GM08714 (cell line): ENCODE results near the gene LRRC30.

Experiments
- H3K4me3 ChIP-seq: fragments of 200-500 bp; sonication (Bioruptor generic); 2 replicates; pipeline ENCODE4 v1.5.1; 2014; ENCODE audit warnings: mild to moderate bottlenecking, low read length, inconsistent platforms
- ZNF274 ChIP-seq: IDR thresholded peaks from 2 replicates; pipeline ENCODE4 v1.6.1; 2012; ENCODE audit warnings: mild to moderate bottlenecking, low read depth, low read length

LRRC30 gene

GRCh38 chr18:7224198-7224597 lies 6.7 kb upstream of the LRRC30 start:
- no peak for TF ChIP-seq ZNF274
- no peak overlapping the region for H3K4me3 ChIP-seq

GRCh38 chr18:7232218-7232617 lies 1.3 kb downstream of the LRRC30 start:
- H3K4me3 ChIP-seq = no peak overlapping the region
- no peak for TF ChIP-seq ZNF274

- TF ChIP-seq ZNF274 = no peak
- no peak overlapping the region for H3K4me3 ChIP-seq
These were observed 2.4 kb downstream of the LRRC30 start for GRCh38 chr18:7233134-7233810.

GRCh38 chr18:7234091-7234490 lies 3.2 kb downstream of the LRRC30 start:
- TF ChIP-seq ZNF274 = no peak
- no peak overlapping the region for H3K4me3 ChIP-seq

GRCh38 chr18:7234956-7235355 lies 4.1 kb downstream of the LRRC30 start:
- TF ChIP-seq ZNF274 = no peak
- no peak overlapping the region for H3K4me3 ChIP-seq

- H3K4me3 ChIP-seq = no peak overlapping the region
- TF ChIP-seq ZNF274 = no peak
These were observed 5.2 kb downstream of the LRRC30 start for GRCh38 chr18:7236072-7236471.

- TF ChIP-seq ZNF274 = no peak
- no peak overlapping the region for H3K4me3 ChIP-seq
These were observed 6.0 kb downstream of the LRRC30 start for GRCh38 chr18:7236933-7237332.

- TF ChIP-seq ZNF274 = no peak
- no peak overlapping the region for H3K4me3 ChIP-seq
These were observed 6.9 kb downstream of the LRRC30 start for GRCh38 chr18:7237673-7238272.

GRCh38 chr18:7242926-7243325 lies 12.0 kb downstream of the LRRC30 start:
- H3K4me3 ChIP-seq = no peak overlapping the region
- TF ChIP-seq ZNF274 = no peak

- no peak overlapping the region for H3K4me3 ChIP-seq
- TF ChIP-seq ZNF274 = no peak
These were observed 18.0 kb downstream of the LRRC30 start for GRCh38 chr18:7248877-7249276.

GRCh38 chr18:7254163-7254562 lies 23.3 kb downstream of the LRRC30 start:
- H3K4me3 ChIP-seq = no peak overlapping the region
- no peak for TF ChIP-seq ZNF274

- TF ChIP-seq ZNF274 = no peak
- H3K4me3 ChIP-seq = no peak overlapping the region
These were observed 24.2 kb downstream of the LRRC30 start for GRCh38 chr18:7255054-7255453.

- TF ChIP-seq ZNF274 = no peak
- H3K4me3 ChIP-seq = no peak overlapping the region
These were observed 24.8 kb downstream of the LRRC30 start for GRCh38 chr18:7255643-7256042.

- TF ChIP-seq ZNF274 = no peak
- H3K4me3 ChIP-seq = no peak overlapping the region
These were observed 25.9 kb downstream of the LRRC30 start for GRCh38 chr18:7256618-7257425.

- H3K4me3 ChIP-seq = no peak overlapping the region
- TF ChIP-seq ZNF274 = no peak
These were observed 26.5 kb downstream of the LRRC30 start for GRCh38 chr18:7257426-7257740.

GRCh38 chr18:7259475-7259874 lies 28.6 kb downstream of the LRRC30 start:
- TF ChIP-seq ZNF274 = no peak
- H3K4me3 ChIP-seq = no peak overlapping the region
